Right lobe of liver (tissue), 4 donors: Measurements from ENCODE around the gene RBMS2.

Source experiments
- CTCF ChIP-seq, 4 donors: fragments of 200-600 bp in 3 of 4; fragments of 450-650 bp in 1 of 4; IDR thresholded peaks; one replicate each; pipeline versions ENCODE4 v1.5.1 to v1.8.0; 2016 to 2022; ENCODE audit warnings: antibody characterized with exemption in 4 of 4, mild to moderate bottlenecking in 2 of 4
- POLR2A ChIP-seq: fragments of 450-650 bp; IDR thresholded peaks from one replicate; pipeline ENCODE4 v1.6.1; 2017; ENCODE audit warnings: antibody characterized with exemption, mild to moderate bottlenecking
- donor health status: DM: no; HTN: no; CAD: no.
- donor health status: DM: no; HTN: no; CAD: no.
- donor health status: DM: no; HTN: yes; CAD: no.

- TF ChIP-seq POLR2A (no peak), CTCF (IDR thresholded peaks at IDR 0.05) (no peak)
Measured at GRCh38 chr12:56541631-56542030, 20.0 kb downstream of the RBMS2 start.
